Stimulated activated CD8-positive, alpha-beta memory T cell treated with anti-CD3 and anti-CD28 coated beads, Interleukin-7, amount 100 ng/mL, for 48 hours (primary cell): Measurements from ENCODE around the gene FBLN1.

Experiments
- DNase-seq, 2 donors: peaks; one replicate each; pipeline ENCODE4 v3.0.0-alpha.2; 2020; ENCODE audit warnings: low read depth in 1 of 2; ENCODE audit errors: extremely low read depth in 1 of 2

Gene FBLN1

GRCh38 chr22:45650721-45651120 is 148.0 kb downstream of the FBLN1 start:
- DNase-seq = no peak
